HG02885 (cell line): ENCODE results near the gene PRTN3.
"Not testable (repeated sequence)": the region's sequence is repeated elsewhere in the genome, so short reads cannot be mapped to it uniquely, and the experiment has no call there.

ENCODE experiments used
- ATAC-seq: cut with Tn5 transposase; IDR thresholded peaks from one replicate; pipeline ENCODE4 v1.9.1; 2021; ENCODE audit warnings: mild to moderate bottlenecking; ENCODE audit not compliant: unreplicated experiment, poor library complexity

The PRTN3 gene

GRCh38 chr19:876780-877314 lies 36.0 kb downstream of the PRTN3 start:
- no peak for ATAC-seq

GRCh38 chr19:877992-878660 lies 37.3 kb downstream of the PRTN3 start:
- not testable (repeated sequence) for ATAC-seq

- ATAC-seq: not testable (repeated sequence)
Observed at GRCh38 chr19:878751-879561, 38.2 kb downstream of the PRTN3 start.

- ATAC-seq: no peak
Observed at GRCh38 chr19:879711-880438, 39.1 kb downstream of the PRTN3 start.

DNA sequence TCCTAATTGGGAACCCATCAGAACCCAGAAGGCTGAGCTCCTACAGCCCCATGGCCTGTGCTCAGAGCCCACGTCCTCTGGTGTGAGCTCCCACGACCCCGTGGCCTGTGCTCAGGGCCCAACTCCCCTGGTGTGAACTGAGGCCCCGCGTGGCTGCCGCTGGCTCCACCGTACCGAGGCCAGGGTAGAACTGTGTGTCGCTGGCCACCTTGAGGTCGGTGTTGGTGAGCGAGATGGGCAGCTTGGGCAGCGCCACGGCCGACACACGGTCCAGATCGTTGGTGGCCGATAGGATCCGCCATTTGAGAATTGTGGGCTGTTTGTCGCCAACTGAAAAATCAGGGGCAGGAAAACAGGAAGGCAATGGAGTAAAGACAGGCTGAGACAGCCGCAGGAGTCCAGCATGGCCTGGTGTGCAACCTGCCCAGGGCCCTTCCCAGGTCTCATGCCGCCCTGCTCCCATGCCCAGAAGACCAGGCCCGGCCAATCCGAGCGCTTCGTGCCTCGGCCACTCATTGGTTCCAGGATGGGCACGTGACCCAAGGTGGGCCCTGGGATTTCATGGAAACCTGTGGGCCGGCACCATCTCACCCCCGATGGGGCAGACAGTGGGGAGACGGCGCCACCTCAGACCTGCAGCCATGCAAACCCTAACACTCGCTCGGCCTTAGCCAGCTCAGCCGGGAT lies 40.7 kb downstream of the PRTN3 start:
- ATAC-seq: no peak

GRCh38 chr19:882871-883497 lies 42.2 kb downstream of the PRTN3 start:
- no peak for ATAC-seq

DNA sequence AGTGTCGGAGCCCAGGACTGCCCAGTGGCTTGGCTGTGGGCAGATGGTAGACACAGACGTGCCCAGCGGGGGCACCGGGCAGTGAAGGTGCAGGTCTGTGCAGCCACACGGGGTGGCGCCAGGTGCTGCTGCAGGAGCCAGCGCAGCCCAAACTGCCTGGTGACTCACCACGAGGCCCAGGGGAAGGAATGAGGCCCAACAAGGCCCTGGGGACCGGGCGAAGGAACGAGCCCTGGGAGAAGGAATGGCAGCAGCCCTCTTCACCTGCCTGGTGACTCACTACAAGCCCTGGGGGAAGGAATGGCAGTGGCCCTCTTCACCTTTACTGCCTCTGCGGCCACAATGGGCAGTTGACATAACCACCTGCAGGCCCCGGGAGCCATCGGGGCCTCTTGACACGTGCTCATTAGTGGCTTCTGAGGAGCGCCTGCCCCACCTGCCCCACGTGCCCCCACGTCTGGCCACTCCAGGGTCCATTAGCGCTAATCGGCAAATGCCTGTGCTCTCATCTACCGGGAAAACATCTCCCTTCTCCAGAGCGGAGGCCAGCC lies 42.9 kb downstream of the PRTN3 start:
- ATAC-seq: no peak

- ATAC-seq: no peak
Observed at GRCh38 chr19:884420-885211, 43.8 kb downstream of the PRTN3 start.

- no peak for ATAC-seq
Observed at GRCh38 chr19:885536-886224, 44.9 kb downstream of the PRTN3 start.

DNA sequence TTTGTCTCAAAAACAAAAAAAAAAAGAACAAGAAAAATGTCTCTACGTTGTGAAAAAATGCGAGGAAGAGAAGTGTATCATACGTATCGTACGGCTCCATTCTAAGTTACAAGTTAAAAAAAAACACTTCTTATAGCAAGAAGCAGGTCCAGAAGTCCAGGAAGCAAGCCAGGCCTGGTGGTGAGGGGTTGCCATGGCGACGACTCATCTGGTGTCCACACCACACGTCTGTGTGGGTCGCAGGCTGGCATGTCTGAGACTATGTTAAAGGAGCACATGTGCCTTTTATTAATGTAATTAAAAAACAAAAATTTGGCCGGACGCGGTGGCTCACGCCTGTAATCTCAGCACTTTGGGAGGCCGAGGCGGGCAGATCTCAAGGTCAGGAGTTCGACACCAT lies 46.3 kb downstream of the PRTN3 start:
- no peak for ATAC-seq

DNA sequence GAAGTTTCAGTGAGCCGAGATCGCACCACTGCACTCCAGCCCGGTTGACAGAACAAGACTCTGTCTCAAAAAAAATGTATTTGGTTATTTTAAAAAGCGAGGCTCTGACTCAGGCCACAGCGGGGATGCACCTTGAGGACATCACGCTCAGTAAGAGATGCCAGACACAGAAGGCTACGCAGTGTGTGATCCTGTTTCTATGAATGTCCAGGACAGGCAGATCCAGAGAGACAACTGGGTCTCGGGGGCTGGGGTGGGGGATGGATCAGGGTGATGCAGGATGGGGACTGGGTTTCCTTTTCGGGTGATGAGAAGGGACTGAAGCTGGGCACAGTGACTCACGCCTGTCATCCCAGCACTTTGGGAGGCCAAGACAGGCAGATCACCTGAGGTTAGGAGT lies 46.8 kb downstream of the PRTN3 start:
- no peak for ATAC-seq

GRCh38 chr19:888581-889385 lies 48.0 kb downstream of the PRTN3 start:
- no peak for ATAC-seq

DNA sequence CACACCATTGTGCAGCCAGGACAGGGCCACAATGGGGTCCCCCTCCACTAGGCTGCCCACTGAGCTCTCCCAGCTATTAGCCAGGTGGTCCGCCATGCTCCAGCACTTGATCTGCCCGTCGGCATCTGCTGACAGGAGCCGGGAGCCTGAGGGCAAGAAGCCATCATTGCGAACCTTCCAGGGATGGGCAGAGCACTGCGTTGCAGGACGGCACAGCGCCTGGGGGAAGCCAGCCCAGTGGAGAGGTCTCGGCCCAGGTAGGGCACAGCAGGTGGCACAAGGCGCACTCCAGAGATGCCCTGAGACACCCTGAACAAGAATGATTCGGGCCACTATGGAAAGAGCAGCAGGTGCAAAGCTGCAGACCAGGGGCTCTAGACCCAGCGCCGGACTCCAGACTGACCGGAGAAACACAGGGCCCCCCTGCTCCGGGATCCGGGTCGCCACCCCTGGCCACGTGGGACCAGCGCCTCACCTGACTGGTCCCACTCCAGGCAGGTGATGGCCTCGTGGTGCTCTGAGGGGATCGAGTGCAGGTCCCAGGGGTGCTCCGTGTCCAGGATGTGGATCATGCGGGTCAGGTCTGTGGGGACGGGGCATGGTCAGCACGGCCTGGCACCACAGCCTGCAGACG lies 49.0 kb downstream of the PRTN3 start:
- ATAC-seq: no peak

DNA sequence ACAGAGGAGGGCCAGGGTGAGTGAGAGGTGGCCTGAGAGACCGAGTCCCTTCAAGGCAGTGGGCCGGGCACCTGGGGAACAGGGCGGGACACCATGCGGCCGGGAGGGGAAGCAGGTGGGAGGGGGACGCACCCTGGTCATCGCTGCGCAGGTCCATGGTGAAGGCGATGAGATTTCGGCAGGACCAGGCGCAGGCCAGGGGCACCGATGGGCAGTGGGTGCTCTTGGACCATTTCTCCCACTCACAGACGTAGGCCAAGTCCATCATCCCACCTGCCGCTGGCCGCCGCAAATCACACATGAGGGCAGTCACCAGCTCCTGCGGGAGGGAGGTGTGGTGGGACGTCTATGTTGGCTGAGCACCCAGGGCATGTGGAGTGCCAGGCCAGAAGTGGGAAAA lies 50.0 kb downstream of the PRTN3 start:
- ATAC-seq: no peak

DNA sequence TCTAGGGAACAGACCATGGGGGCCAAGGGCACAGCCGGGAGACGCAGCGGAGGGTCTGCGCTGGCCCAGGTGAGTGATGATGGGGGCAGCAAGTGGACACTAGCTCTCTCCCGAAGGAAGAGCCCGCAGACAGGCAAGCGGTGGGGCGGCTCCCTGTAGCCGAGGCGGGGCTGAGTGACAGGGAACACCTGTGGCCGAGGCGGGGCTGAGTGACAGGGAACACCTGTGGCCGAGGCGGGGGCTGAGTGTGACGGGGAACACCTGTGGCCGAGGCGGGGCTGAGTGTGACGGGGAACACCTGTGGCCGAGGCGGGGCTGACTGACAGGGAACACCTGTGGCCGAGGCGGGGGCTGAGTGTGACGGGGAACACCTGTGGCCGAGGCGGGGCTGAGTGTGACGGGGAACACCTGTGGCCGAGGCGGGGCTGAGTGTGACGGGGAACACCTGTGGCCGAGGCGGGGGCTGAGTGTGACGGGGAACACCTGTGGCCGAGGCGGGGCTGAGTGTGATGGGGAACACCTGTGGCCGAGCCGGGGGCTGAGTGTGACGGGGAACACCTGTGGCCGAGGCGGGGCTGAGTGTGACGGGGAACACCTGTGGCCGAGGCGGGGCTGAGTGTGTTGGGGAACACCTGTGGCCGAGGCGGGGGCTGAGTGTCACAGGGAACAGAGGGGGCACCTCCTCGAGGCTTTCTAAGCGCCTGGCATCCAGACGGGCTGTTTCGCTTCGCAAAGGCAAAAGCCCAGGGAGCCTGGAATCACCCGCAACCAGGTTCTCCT lies 50.8 kb downstream of the PRTN3 start:
- ATAC-seq: not testable (repeated sequence)

DNA sequence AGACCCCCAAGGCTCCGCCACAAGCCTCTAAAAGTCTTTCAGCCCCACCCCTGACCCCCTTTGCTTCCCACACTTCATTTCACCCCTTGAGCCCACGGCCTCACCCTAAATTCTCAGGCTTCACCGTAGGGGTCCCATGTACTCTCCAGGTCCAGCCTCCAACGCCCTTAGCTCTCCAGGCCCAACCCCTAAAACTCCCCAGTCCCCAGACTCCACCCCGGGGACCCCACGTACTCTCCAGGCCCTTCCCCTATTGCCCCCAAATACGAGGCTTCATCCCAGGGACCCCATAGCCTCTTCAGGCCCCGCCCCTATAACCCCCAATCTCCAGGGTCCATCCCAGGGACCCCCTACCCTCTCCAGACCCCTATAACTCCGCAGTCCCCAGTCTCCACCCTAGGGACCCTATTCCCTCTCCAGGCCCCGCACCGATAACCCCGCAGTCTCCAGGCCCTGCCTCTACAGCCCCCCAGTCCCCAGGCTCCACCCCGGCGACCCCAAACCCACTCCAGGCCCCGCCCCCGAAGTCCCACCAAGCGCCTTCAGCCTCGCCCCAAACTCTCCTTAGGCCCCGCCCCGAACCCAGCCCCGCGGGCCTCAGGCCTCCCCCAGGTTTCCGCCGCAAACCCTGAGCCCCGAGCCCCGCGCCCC lies 51.6 kb downstream of the PRTN3 start:
- ATAC-seq: no peak
